ENCODE data around the gene PCYT2.
"Not testable (repeated sequence)": the region's sequence is repeated elsewhere in the genome, so short reads cannot be mapped to it uniquely, and the experiment has no call there.

Gene PCYT2

DNA sequence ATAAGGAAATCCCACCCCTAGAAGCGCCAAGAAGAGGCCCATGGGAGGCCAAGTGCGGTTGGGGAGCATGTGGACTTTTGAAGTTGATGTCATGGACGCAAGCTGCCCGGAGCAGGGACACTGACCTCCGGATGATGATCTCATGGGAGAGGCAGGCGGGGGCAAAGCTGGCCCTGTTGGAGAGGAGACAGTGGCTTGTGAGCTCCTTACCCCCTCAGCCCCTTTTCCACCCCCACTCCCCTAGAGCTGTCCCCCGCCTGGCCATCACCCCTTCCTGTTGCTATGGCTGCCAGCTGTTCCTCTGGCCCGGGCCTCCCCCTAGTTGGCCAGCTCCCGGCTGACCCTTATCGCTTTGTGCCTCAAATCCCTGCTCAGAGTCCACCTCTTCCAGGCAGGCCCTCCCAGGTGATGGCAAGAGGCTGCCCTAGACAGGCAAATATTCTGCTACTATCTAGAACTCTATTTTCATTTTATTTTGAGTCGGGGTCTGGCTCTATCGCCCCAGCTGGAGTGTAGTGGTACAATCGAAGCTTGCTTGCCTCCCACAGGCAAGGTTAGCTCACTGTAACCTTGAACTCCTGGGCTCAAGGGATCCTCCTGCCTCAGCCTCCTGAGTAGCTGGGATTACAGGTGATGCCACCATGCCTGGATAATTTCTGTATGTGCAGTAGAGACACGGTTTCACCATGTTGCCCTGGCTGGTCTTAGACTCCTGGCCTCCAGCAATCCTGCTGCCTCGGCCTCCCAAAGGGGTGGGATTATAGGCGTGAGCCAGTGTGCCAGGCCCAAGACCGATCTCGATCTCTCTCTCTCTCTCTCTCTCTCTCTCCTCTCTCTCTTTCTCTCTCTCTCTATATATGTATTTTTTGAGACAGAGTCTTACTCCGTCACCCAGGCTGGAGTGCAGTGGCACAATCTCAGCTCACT is 43.2 kb upstream of the PCYT2 start:
- no CpG with 5 or more reads among the region's 19 CpGs for WGBS (ENCODE audit: insufficient coverage, insufficient read length)
- no peaks in the 10 kb centered on the region; the same call in 1 of the 2 replicates for H3K36me3 ChIP-seq (ENCODE audit: control insufficient read depth, insufficient read depth, low read length)
- no peaks in the 10 kb centered on the region for H3K9me3 ChIP-seq (ENCODE audit: control insufficient read depth, insufficient read depth, low read length)
- H3K4me1 ChIP-seq (ENCODE audit: control insufficient read depth, insufficient read depth, low read length) = no peaks in the 10 kb centered on the region
- no peak overlapping the region for H3K4me3 ChIP-seq (ENCODE audit: low read length)
- H3K27ac ChIP-seq (ENCODE audit: low read length) = no peak overlapping the region
- DNase-seq (ENCODE audit: low read depth, low spot score) = no peak
- peaks cover 13% of the 10 kb centered on the region for H3K27me3 ChIP-seq (ENCODE audit: control insufficient read depth, insufficient read depth, low read length)

DNA sequence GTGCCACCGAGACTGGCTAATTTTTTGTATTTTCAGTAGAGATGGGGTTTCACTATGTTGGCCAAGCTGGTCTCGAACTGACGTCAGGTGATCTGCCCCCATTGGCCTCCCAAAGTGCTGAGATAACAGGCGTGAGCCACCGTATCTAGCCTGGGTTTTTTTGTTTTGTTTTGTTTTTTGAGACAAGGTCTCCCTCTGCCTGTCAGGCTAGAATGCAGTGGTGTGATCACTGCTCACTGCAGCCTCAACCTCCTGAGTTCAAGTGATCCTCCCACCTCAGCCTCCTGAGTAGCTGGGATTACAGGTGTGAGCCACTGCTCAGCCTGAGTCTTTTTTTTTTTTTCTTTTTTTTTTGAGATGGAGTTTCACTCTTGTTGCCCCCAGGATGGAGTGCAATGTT is 42.2 kb upstream of the PCYT2 start:
- not testable (repeated sequence) for H3K27me3 ChIP-seq (ENCODE audit: control insufficient read depth, insufficient read depth, low read length); H3K4me3 ChIP-seq (ENCODE audit: low read length); DNase-seq (ENCODE audit: low read depth, low spot score); H3K27ac ChIP-seq (ENCODE audit: low read length); H3K9me3 ChIP-seq (ENCODE audit: control insufficient read depth, insufficient read depth, low read length); H3K4me1 ChIP-seq (ENCODE audit: control insufficient read depth, insufficient read depth, low read length); H3K36me3 ChIP-seq (ENCODE audit: control insufficient read depth, insufficient read depth, low read length)
- no CpG with 5 or more reads among the region's 5 CpGs for WGBS (ENCODE audit: insufficient coverage, insufficient read length)

DNA sequence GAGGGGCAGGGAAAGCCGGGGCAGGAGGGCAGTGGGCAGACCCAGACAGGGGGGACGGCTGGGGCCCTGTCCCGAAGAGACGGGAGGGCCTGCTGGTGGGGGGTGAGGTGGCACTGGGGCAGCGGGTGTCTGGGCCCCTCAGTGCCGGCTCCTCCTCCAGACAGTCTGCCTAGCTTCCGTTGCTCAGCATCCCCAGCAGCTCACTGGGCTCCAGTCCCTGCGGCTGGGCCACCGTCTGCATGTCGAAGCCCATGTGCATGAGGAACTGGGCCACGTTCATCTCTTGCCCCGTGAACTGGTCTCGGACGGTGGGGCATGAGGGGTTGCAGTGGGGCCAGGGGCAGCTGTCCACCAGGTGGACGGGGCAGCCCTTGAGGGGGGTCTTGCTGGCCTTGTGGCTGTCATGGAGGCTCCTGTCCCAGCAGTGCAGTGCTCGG is 41.6 kb upstream of the PCYT2 start:
- WGBS (ENCODE audit: insufficient coverage, insufficient read length) = no CpG with 5 or more reads among the region's 16 CpGs
- no peaks in the 10 kb centered on the region; the same call in 1 of the 2 replicates for H3K36me3 ChIP-seq (ENCODE audit: control insufficient read depth, insufficient read depth, low read length)
- no peak for DNase-seq (ENCODE audit: low read depth, low spot score)
- H3K27me3 ChIP-seq (ENCODE audit: control insufficient read depth, insufficient read depth, low read length) = no peaks in the 10 kb centered on the region; the same call in 1 of the 2 replicates
- no peak overlapping the region for H3K4me3 ChIP-seq (ENCODE audit: low read length)
- no peak overlapping the region for H3K27ac ChIP-seq (ENCODE audit: low read length)
- no peaks in the 10 kb centered on the region for H3K4me1 ChIP-seq (ENCODE audit: control insufficient read depth, insufficient read depth, low read length)
- H3K9me3 ChIP-seq (ENCODE audit: control insufficient read depth, insufficient read depth, low read length) = no peaks in the 10 kb centered on the region

DNA sequence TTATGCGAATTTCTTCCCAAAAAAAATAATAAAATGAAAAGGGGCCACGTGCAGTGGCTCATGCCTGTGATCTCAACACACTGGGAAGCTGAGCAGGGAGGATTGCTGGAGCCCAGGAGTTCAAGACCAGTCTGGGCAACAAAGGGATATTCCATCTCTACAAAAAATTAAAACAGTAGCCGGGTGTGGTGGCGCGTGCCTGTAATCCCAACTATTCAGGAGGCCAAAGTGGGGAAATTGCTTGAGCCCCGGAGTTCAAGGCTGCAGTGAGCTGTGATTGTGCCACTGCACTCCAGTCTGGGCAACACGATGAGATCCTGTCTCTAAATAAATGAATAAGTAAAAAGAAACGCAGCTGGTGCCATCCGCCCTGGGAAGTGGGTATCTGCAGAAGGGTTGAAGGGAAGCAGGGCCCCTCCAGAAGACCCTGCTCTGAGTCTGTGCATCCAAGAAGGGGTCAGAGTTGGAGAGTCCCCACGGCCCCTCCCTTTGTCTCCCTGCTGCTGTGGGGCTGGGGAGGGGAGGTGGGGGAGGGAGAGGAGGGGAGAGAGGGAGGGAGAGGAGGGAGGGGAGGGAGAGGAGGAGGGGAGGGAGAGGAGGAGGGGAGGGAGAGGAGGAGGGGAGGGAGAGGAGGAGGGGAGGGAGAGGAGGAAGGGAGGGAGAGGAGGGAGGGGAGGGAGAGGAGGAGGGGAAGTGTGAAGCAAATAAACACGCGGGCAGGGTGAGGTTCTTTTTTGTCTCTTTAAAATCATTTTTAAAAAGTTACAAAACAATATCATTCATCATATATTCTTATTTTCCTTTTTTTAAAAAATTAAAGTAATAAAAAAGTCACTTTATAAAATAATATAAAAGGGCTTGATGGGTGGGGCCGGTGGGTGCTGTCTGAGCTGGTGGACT is 40.8 kb upstream of the PCYT2 start:
- WGBS (ENCODE audit: insufficient coverage, insufficient read length) = no CpG with 5 or more reads among the region's 13 CpGs
- Histone ChIP-seq H3K36me3 (ENCODE audit: control insufficient read depth, insufficient read depth, low read length) (no peaks in the 10 kb centered on the region; the same call in 1 of the 2 replicates), H3K4me3 (ENCODE audit: low read length) (no peak overlapping the region), H3K4me1 (ENCODE audit: control insufficient read depth, insufficient read depth, low read length) (no peaks in the 10 kb centered on the region), H3K27me3 (ENCODE audit: control insufficient read depth, insufficient read depth, low read length) (no peaks in the 10 kb centered on the region), H3K27ac (ENCODE audit: low read length) (no peak overlapping the region), H3K9me3 (ENCODE audit: control insufficient read depth, insufficient read depth, low read length) (no peaks in the 10 kb centered on the region)
- no peak for DNase-seq (ENCODE audit: low read depth, low spot score)

DNA sequence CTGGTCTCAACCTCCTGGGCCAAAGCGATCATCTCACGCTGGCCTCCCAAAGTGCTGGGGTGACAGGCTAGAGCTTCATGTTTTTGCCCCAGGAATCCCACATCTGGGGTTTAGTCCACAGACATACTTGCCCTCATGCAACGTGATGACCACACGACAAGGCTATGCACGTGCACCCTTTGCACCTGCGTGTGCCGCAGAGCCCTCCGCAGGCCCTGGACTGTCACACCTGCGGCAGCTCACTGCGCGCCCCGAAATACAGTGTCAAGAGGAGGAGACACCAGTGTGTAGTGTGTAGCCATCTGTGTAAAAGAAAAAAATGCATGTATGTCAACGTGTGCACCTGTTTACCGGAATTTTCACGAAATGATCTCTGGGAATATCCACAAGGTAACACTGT is 39.3 kb upstream of the PCYT2 start:
- Histone ChIP-seq H3K4me3 (ENCODE audit: low read length) (no peak overlapping the region), H3K9me3 (ENCODE audit: control insufficient read depth, insufficient read depth, low read length) (no peaks in the 10 kb centered on the region), H3K36me3 (ENCODE audit: control insufficient read depth, insufficient read depth, low read length) (no peaks in the 10 kb centered on the region), H3K27ac (ENCODE audit: low read length) (no peak overlapping the region), H3K4me1 (ENCODE audit: control insufficient read depth, insufficient read depth, low read length) (no peaks in the 10 kb centered on the region), H3K27me3 (ENCODE audit: control insufficient read depth, insufficient read depth, low read length) (no peaks in the 10 kb centered on the region)
- no CpG with 5 or more reads among the region's 15 CpGs for WGBS (ENCODE audit: insufficient coverage, insufficient read length)
- no peak for DNase-seq (ENCODE audit: low read depth, low spot score)

DNA sequence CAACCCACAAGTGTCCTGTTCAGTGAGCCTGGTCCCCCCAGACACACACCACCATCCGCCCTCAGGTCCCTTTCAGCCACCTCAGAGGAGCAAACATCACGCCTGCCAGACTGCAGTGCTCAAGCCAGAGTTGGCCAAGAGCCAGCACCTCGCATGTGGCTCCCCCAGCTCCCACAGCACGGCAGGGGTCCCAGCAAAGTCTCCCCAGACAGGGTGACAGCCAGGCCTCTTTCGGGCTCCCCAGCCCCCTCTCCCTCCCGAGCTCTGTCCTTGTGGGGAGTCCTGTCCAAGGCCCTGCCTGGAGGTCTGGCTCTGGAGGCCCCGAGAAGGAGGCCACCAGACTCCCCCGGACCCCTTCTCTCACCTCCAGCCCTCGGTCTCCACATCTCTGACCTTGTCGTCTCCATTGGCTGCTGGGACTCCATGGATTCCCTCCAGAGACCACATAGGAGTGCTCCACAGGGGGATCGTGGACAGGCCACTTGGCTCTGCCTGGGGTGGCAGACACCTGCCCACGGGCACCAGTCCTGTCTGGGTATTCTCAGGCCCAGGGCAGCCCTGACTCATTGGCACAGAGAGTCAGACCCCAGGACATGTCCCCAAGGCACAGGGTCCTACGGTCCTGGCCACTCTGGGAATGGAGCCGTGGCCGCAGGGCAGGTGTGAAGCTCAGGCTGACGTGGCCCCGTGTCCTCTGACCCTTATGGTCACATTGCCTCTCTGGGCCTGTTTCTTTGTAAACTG is 37.6 kb upstream of the PCYT2 start:
- no peak for DNase-seq (ENCODE audit: low read depth, low spot score)
- Histone ChIP-seq H3K9me3 (ENCODE audit: control insufficient read depth, insufficient read depth, low read length) (no peaks in the 10 kb centered on the region), H3K4me3 (ENCODE audit: low read length) (no peak overlapping the region), H3K36me3 (ENCODE audit: control insufficient read depth, insufficient read depth, low read length) (no peaks in the 10 kb centered on the region), H3K27me3 (ENCODE audit: control insufficient read depth, insufficient read depth, low read length) (no peaks in the 10 kb centered on the region), H3K27ac (ENCODE audit: low read length) (no peak overlapping the region), H3K4me1 (ENCODE audit: control insufficient read depth, insufficient read depth, low read length) (no peaks in the 10 kb centered on the region)
- WGBS (ENCODE audit: insufficient coverage, insufficient read length) = no CpG with 5 or more reads among the region's 17 CpGs

DNA sequence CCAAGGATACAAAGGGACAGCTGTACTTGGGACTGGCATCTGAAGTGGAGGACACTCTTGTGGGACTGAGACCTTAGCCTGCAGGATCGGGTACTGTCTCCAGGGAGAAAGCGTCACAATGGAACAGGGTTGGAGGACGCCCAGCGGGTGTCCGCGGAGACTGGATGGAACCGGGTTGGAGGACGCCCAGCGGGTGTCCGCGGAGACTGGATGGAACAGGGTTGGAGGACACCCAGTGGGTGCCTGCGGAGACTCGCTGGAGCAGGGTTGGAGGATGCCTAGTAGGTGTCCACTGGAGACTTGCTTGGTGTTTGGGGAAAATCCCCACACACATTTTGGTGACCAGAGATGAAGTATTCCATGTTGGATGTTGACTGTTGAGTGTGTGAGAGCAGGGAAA is 36.0 kb upstream of the PCYT2 start, which contains the start of gene MYADML2:
Gene MYADML2 (minus strand): TSS at position 45 of the 400 bp plus-strand sequence. CDS start 5,492 bp downstream, outside the sequence.
- Histone ChIP-seq H3K4me3 (ENCODE audit: low read length) (no peak within 1 kb of the TSS), H3K27me3 (ENCODE audit: control insufficient read depth, insufficient read depth, low read length) (no peaks in the 10 kb centered on the region), H3K36me3 (ENCODE audit: control insufficient read depth, insufficient read depth, low read length) (no peaks in the 10 kb centered on the region), H3K4me1 (ENCODE audit: control insufficient read depth, insufficient read depth, low read length) (no peaks in the 10 kb centered on the region; the same call in 1 of the 2 replicates), H3K9me3 (ENCODE audit: control insufficient read depth, insufficient read depth, low read length) (no peaks in the 10 kb centered on the region), H3K27ac (ENCODE audit: low read length) (no peak within 1 kb of the TSS)
- no peak for DNase-seq (ENCODE audit: low read depth, low spot score)
- WGBS (ENCODE audit: insufficient coverage, insufficient read length) = no CpG with 5 or more reads among the region's 13 CpGs

DNA sequence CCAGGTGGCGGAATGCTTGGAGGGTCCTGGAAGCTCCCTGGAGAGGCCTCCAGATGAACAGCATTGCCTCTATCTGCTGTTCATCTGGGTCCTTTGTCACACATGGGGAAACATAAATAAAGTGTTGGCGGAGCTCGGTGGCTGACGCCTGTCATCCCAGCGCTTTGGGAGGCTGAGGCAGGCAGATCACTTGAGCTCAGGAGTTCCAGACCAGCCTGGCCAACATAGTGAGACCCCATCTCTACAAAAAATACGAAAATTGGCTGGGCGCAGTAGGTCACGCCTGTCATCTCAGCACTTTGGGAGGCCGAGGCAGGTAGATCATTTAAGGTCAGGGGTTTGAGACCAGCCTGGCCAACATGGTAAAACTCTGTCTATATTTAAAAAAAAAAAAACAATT is 33.7 kb upstream of the PCYT2 start:
- H3K4me3 ChIP-seq (ENCODE audit: low read length) = no peak overlapping the region
- H3K27ac ChIP-seq (ENCODE audit: low read length) = no peak overlapping the region
- H3K4me1 ChIP-seq (ENCODE audit: control insufficient read depth, insufficient read depth, low read length) = peaks cover 11% of the 10 kb centered on the region
- WGBS (ENCODE audit: insufficient coverage, insufficient read length) = no CpG with 5 or more reads among the region's 9 CpGs
- no peak for DNase-seq (ENCODE audit: low read depth, low spot score)
- no peaks in the 10 kb centered on the region for H3K9me3 ChIP-seq (ENCODE audit: control insufficient read depth, insufficient read depth, low read length)
- H3K36me3 ChIP-seq (ENCODE audit: control insufficient read depth, insufficient read depth, low read length) = no peaks in the 10 kb centered on the region
- no peaks in the 10 kb centered on the region for H3K27me3 ChIP-seq (ENCODE audit: control insufficient read depth, insufficient read depth, low read length)

DNA sequence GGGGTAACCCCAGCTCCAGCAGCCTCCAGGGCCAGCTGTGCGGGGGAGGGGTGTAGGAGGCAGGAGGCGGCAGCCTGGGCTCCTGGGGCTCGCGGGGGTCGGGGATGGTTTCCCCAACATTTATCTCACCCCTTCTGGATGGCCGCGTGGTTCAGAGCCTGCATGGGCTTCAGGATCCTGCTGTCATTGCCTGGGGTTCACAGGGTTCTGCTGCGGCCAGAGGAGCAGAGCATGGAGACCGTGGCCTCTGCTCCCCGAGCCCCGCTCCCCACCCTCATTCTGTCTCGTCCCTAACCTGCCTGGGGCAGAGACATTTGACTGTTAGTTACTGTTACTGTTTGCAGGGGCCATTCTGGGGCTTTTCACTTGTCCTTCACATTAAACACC is 31.0 kb upstream of the PCYT2 start:
- Histone ChIP-seq H3K4me1 (ENCODE audit: control insufficient read depth, insufficient read depth, low read length) (peaks cover 11% of the 10 kb centered on the region), H3K36me3 (ENCODE audit: control insufficient read depth, insufficient read depth, low read length) (no peaks in the 10 kb centered on the region), H3K27ac (ENCODE audit: low read length) (no peak overlapping the region), H3K27me3 (ENCODE audit: control insufficient read depth, insufficient read depth, low read length) (no peaks in the 10 kb centered on the region), H3K4me3 (ENCODE audit: low read length) (no peak overlapping the region), H3K9me3 (ENCODE audit: control insufficient read depth, insufficient read depth, low read length) (no peaks in the 10 kb centered on the region)
- no peak for DNase-seq (ENCODE audit: low read depth, low spot score)
- no CpG with 5 or more reads among the region's 12 CpGs for WGBS (ENCODE audit: insufficient coverage, insufficient read length)
